Ishikawa (cell line): ENCODE results near the gene NGF.

Experiments
- CREB1 ChIP-seq: IDR thresholded peaks from 2 replicates; pipeline ENCODE4 v1.6.1; 2012; ENCODE audit warnings: low read depth
- EGR1 ChIP-seq: IDR thresholded peaks from 2 replicates; pipeline ENCODE4 v1.6.1; 2012
- EP300 ChIP-seq: IDR thresholded peaks from 2 replicates; pipeline ENCODE4 v1.6.1; 2012; ENCODE audit warnings: borderline replicate concordance
- NFIC ChIP-seq: IDR thresholded peaks from 2 replicates; pipeline ENCODE4 v1.6.1; 2012
- RAD21 ChIP-seq: IDR thresholded peaks from 2 replicates; pipeline ENCODE4 v1.6.1; 2012; ENCODE audit warnings: low read depth
- TCF12 ChIP-seq: IDR thresholded peaks from 2 replicates; pipeline ENCODE4 v1.6.1; 2012; ENCODE audit warnings: low read depth
- YY1 ChIP-seq: IDR thresholded peaks from 2 replicates; pipeline ENCODE4 v1.6.1; 2012; ENCODE audit warnings: low read depth
- TF ChIP-seq, protein P1 (sequence below): IDR thresholded peaks from 2 replicates; pipeline ENCODE4 v1.6.1; 2012; ENCODE audit warnings: low read depth, mild to moderate bottlenecking

DNA sequence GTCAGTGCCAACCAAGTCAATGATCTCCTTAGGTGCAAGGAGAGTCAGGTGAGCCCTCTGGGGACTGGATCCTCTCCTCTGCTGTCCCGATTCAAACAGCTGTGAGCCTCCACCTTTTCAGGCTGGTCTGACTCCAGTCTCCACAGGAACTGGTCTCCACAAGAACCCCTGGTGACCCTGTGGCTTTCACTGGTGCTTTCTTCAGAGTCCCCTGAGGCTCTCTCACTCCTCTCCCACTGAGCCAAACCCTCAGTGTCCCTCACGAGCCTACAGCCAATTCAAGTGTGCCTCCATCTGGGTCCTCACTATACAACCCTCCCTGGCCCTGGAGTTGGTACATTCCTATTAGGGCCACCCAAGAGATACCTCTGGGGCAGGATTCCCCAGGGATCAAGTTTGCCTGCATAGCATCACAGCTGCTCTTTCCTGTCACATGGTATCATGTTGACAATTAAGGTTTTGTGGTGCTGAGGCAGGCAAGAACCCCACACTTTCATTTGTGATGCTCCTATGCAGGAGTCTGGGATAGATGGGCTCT lies 5.2 kb upstream of the NGF start:
- TF ChIP-seq CREB1 = no peak
- no peak for TF ChIP-seq EP300
- no peak for TF ChIP-seq NFIC
- TF ChIP-seq YY1 = no peak
- no peak for TF ChIP-seq TCF12
- TF ChIP-seq EGR1 = no peak
- TF ChIP-seq, protein P1, sequence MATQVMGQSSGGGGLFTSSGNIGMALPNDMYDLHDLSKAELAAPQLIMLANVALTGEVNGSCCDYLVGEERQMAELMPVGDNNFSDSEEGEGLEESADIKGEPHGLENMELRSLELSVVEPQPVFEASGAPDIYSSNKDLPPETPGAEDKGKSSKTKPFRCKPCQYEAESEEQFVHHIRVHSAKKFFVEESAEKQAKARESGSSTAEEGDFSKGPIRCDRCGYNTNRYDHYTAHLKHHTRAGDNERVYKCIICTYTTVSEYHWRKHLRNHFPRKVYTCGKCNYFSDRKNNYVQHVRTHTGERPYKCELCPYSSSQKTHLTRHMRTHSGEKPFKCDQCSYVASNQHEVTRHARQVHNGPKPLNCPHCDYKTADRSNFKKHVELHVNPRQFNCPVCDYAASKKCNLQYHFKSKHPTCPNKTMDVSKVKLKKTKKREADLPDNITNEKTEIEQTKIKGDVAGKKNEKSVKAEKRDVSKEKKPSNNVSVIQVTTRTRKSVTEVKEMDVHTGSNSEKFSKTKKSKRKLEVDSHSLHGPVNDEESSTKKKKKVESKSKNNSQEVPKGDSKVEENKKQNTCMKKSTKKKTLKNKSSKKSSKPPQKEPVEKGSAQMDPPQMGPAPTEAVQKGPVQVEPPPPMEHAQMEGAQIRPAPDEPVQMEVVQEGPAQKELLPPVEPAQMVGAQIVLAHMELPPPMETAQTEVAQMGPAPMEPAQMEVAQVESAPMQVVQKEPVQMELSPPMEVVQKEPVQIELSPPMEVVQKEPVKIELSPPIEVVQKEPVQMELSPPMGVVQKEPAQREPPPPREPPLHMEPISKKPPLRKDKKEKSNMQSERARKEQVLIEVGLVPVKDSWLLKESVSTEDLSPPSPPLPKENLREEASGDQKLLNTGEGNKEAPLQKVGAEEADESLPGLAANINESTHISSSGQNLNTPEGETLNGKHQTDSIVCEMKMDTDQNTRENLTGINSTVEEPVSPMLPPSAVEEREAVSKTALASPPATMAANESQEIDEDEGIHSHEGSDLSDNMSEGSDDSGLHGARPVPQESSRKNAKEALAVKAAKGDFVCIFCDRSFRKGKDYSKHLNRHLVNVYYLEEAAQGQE = no peak
- no peak for TF ChIP-seq RAD21
